Measurements from ENCODE around the gene PPT2. TPM values are rescaled to one million over a fixed set of nuclear protein-coding genes. Genes with fewer than 3 reads are reported as not detected.
A peak's percentile ranks its signal among the peaks of the same experiment; 100 is the strongest.

The PPT2 gene, protein sequence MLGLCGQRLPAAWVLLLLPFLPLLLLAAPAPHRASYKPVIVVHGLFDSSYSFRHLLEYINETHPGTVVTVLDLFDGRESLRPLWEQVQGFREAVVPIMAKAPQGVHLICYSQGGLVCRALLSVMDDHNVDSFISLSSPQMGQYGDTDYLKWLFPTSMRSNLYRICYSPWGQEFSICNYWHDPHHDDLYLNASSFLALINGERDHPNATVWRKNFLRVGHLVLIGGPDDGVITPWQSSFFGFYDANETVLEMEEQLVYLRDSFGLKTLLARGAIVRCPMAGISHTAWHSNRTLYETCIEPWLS
- polyA plus RNA-seq (2011; rRNA removed) (24.2 and 31.9 TPM in 2 replicates), polyA minus RNA-seq (2011; rRNA and poly(A)+ RNA removed) (11.2 and 14.6 TPM in 2 replicates)

DNA sequence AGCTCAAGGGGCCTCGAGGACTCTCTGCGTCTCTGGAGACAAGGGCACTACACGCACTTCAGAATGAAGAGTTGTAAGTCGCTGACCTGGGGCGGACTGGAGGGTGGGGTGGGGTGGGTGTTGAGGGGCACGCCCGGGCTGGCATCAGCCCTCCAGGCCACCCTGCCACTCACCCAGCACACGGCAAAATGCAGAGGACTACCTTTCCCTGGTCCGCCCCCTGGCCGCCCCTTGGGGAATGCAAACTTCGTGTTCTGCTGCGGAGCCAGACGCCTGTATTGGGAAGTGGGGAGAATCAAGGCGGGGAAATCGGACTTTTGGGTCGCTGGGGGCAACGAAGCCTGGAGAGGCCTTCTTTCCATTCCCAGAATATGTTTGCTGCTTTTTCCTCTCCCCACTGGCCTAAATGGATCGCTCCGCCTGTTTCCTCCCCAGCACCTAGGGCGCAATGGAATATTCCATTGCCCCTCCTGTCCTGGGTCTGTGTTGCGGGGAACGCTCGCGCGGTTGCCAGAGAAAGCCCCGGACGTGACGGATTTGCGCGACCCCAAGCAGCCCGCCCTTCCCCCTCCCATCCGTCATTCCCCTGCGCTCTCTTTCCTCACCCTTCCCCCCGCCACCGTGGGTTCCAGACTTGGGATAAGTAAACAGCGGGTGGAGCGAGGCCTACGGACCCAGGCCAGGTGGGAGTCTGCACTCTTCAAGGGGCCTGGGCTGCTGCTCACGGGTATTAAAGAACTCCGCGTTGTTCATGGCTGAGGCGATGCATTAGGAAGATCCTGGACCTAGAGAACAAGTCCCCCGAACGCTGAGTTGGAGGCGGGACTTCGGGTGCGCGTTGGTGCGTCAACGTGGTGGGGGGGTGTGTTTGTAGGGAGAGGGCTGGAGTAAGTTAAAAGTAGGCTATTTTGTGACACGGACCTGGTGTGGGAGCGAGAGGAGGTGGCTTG, at the start of gene PPT2:
Gene PPT2 (plus strand): TSS at position 578 of the 950 bp plus-strand sequence. CDS start 454 bp downstream, outside the sequence.
- ChIA-PET CTCF (interaction anchor here (0.7 to 3.4 kb wide), 6 partner anchors 27 to 179 kb away, joined by 3 to 16 read pairs (median 3); partner anchors contain the start of gene ATF6B), POLR2A (interaction anchor here (0.6 kb wide), 2 partner anchors 12 to 1638 kb away, joined by 3 to 7 read pairs; no protein-coding TSS in a partner anchor)
- TF ChIP-seq, protein P1, sequence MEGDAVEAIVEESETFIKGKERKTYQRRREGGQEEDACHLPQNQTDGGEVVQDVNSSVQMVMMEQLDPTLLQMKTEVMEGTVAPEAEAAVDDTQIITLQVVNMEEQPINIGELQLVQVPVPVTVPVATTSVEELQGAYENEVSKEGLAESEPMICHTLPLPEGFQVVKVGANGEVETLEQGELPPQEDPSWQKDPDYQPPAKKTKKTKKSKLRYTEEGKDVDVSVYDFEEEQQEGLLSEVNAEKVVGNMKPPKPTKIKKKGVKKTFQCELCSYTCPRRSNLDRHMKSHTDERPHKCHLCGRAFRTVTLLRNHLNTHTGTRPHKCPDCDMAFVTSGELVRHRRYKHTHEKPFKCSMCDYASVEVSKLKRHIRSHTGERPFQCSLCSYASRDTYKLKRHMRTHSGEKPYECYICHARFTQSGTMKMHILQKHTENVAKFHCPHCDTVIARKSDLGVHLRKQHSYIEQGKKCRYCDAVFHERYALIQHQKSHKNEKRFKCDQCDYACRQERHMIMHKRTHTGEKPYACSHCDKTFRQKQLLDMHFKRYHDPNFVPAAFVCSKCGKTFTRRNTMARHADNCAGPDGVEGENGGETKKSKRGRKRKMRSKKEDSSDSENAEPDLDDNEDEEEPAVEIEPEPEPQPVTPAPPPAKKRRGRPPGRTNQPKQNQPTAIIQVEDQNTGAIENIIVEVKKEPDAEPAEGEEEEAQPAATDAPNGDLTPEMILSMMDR (IDR thresholded peaks at IDR 0.05; ENCODE audit: insufficient read depth, low read depth, low read length): peak; percentile 43
- Histone ChIP-seq H3K27me3 (ENCODE audit: control insufficient read depth, insufficient read depth, low read length) (no peaks in the 10 kb centered on the region), H3K36me3 (ENCODE audit: control insufficient read depth, insufficient read depth, low read length) (peaks cover 10% of the 10 kb centered on the region), H3K4me3 (ENCODE audit: low read depth, low read length) (peak within 1 kb of the TSS; percentile 71)
- DNase-seq (ENCODE audit: low read depth): peak; percentile 60

DNA sequence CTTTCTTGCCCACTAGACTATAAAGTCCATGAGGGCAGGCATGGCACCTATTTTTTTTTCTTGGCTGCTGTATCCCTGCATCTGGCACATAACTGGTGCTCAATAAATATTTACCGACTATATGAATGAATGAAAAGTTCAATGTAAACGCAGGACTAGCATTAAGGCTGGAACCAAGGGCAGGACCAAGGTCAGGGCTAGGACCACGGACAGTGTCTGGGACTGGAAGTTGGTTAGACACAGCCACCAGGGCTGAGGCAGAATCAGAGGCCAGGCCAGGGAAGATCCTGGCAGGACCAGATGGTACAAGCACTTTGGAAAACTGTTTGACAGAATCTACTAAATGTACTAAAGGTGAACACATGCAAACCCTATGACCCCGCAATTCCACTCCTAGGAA, 48.5 kb upstream of the PPT2 start:
- H3K27me3 ChIP-seq (ENCODE audit: control insufficient read depth, insufficient read depth, low read length): peaks cover 4% of the 10 kb centered on the region
- CTCF ChIA-PET: no interaction called here
- DNase-seq (ENCODE audit: low read depth): no peak
- POLR2A ChIA-PET: no interaction called here
- H3K4me3 ChIP-seq (ENCODE audit: low read depth, low read length): no peak overlapping the region
- no peaks in the 10 kb centered on the region for H3K36me3 ChIP-seq (ENCODE audit: control insufficient read depth, insufficient read depth, low read length)
- TF ChIP-seq, protein P1 (IDR thresholded peaks at IDR 0.05; ENCODE audit: insufficient read depth, low read depth, low read length): no peak

DNA sequence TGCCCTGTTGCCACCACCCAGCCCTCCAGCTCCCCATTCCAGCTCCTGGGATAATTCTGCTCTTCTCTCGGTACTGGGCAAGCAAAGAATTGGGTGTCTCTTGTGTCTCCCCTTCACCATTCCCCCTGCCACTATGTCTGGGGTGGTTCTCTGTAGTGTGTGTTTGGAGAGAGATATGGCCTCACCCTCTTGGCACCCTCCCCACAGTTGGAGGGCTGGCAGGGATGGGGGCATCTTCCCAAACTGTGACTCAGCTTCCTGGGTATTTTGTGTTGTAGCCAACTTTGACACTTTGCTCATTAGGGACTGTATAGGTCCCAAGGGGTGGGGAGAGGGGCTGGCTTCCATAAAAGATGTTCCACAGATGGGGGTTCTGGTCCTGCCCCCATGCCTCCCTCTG, 46.5 kb upstream of the PPT2 start:
- CTCF ChIA-PET: interaction anchor here (0.9 to 2.1 kb wide), 5 partner anchors 11 to 59 kb away, joined by 3 to 16 read pairs (median 6); partner anchors contain the start of gene ATF6B
- POLR2A ChIA-PET: no interaction called here
- DNase-seq (ENCODE audit: low read depth): no peak
- no peak overlapping the region for H3K4me3 ChIP-seq (ENCODE audit: low read depth, low read length)
- H3K27me3 ChIP-seq (ENCODE audit: control insufficient read depth, insufficient read depth, low read length): peaks cover 4% of the 10 kb centered on the region
- TF ChIP-seq, protein P1 (IDR thresholded peaks at IDR 0.05; ENCODE audit: insufficient read depth, low read depth, low read length): no peak
- no peaks in the 10 kb centered on the region for H3K36me3 ChIP-seq (ENCODE audit: control insufficient read depth, insufficient read depth, low read length)

DNA sequence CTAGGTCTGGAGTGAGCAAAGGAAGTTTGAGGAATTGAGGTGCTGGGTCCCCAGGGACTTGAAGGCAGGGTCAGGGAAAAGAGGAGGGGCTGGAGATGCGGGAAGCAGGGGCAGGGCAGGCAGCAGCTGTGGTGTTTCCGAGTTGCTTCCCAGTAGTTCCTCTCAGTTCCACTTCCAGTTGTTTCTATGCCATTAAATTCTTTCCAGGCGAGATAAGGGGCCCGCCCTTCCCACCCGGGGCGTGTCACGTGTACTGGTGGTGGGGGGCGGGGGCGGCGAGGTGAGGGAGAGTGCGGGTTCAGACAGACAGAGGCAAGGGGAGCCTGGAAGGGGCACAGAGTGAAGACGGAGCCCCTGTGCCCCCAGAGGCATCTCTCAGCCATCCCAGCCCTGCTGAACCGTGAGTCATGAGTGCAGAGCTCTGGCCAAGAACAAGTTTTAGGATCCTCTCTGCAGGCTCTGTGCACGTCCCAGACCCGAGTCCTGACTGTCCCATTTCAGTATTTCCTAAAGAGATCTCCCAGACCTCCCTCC, 45.8 kb upstream of the PPT2 start:
- ChIA-PET POLR2A (no interaction called here), CTCF (interaction anchor here (0.9 to 2.1 kb wide), 8 partner anchors 9 to 60 kb away, joined by 3 to 16 read pairs (median 5); partner anchors contain the start of gene ATF6B)

More for the DNA sequence above, 45.8 kb upstream of the PPT2 start:
- no peak for DNase-seq (ENCODE audit: low read depth)
- Histone ChIP-seq H3K4me3 (ENCODE audit: low read depth, low read length) (0 out of 2 replicates have a peak overlapping the region, but pooled peaks have one; percentile 3), H3K36me3 (ENCODE audit: control insufficient read depth, insufficient read depth, low read length) (no peaks in the 10 kb centered on the region), H3K27me3 (ENCODE audit: control insufficient read depth, insufficient read depth, low read length) (peaks cover 4% of the 10 kb centered on the region)
- TF ChIP-seq, protein P1 (IDR thresholded peaks at IDR 0.05; ENCODE audit: insufficient read depth, low read depth, low read length): no peak
